HG02943 (cell line): ENCODE data around the gene SKAP2.
A peak's percentile ranks its signal among the peaks of the same experiment; 100 is the strongest.
"Not testable (repeated sequence)": the region's sequence is repeated elsewhere in the genome, so short reads cannot be mapped to it uniquely, and the experiment has no call there.

Source experiments
- ATAC-seq: cut with Tn5 transposase; IDR thresholded peaks from one replicate; pipeline ENCODE4 v1.9.1; 2021; ENCODE audit warnings: mild to moderate bottlenecking, low read depth, moderate library complexity; ENCODE audit not compliant: unreplicated experiment

Gene SKAP2

DNA sequence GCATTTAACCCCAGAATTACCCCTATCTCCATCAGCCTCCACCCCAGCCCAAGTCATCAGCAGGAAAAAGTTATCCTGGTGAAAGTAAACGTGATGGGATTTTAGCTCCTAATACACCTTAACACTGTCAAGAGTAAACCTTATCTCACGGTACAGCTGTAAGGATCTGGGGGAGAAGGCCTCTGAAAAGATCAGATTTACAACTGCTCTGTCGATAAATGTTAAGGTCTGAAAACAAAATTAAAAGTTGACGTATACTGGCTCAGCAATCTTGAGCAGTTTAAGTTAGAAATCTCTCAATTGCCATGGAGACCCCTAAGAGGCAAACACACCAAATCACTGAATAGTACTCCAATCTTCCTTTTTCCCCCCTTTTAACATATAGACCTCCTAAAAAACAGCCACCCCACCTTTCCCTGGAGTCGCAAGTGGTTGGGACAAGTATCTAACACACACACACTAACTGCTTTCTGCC, 6.1 kb downstream of the SKAP2 start:
- ATAC-seq: no peak

DNA sequence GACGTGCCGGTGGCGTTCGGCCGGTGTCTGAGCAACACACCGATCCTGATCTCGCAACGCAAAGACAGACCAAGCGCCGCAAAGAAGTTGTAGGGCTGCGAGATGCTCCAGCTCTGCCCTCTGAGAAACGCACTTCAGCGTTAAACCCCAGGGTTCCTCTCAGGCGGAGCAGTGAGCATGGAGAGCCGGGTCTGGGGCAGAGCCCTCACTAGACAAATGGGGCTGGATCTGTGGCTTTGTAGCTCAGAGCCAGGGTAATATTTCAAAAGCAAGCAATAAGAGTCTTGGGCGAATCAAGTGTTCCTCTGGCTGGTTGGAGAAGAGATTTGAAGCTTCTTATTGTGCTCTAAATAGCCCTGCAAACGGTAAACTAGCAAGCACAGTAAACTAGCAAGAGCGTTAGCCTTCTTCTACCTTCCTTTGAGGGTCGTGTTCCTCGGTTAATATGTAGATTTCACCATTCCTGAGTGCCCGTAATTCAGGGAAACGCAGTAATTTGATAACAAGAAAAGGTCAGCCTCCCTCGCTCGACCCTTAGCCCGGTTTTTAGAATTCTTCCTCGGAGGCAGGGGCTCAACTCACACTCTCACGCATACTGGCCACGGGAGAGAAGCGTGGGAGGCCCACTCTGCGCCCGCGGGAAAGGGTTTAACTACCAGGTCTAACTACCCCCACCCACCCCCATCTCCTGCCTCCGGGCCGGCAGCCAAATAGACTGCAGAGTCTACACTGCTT, 6.7 kb downstream of the SKAP2 start:
- ATAC-seq: peak; percentile 63

DNA sequence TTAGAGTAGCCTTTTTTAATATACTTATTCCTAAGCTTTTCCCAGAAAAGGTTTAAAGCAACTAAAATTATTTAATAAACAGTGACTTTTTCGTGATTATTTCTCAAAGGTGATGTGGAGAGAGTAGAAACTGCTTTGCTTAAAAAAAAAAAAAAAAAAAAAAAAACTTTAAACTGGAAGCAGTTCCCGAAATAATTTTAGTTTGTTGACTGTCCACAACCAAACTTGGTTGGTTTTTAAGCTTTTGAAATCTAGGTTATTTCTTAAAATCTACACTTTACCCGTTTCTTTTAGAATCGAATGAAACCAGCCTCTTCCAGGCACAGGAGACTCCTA, 7.3 kb downstream of the SKAP2 start:
- no peak for ATAC-seq

DNA sequence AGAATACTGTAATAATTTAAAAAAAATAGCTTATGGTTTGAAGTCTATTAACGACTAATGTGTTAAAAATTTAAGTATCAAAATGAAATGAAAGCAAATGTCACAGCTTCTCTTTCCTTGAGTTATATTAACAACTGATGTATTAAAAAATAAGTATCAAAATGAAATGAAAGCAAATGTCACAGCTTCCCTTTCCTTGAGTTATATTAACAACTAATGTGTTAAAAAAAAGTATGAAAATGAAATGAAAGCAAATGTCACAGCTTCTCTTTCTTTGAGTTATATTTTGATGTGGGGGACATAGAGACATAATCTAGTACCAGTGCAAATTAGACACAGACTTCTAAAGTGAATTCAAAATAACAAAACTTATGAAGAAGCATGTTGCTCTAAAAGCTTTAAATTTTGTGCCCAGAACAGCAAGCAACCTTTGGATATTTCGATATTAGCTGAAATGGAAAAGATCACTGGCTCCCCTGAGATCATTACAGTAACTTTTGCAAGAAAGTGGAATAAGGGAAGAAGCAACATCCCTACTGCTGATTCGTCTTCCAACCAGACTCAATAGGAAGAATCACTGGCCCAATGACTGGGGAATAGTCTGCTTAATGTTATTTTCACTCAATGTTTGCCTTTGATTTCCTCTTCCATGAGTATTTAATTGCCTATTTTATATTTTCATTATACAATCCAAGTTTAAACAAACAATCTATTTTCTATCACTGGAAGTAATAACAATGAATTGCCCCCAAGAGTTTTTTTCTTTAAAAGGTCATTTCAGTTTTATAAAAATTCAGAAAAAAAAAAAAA, 8.0 kb downstream of the SKAP2 start:
- no peak for ATAC-seq

DNA sequence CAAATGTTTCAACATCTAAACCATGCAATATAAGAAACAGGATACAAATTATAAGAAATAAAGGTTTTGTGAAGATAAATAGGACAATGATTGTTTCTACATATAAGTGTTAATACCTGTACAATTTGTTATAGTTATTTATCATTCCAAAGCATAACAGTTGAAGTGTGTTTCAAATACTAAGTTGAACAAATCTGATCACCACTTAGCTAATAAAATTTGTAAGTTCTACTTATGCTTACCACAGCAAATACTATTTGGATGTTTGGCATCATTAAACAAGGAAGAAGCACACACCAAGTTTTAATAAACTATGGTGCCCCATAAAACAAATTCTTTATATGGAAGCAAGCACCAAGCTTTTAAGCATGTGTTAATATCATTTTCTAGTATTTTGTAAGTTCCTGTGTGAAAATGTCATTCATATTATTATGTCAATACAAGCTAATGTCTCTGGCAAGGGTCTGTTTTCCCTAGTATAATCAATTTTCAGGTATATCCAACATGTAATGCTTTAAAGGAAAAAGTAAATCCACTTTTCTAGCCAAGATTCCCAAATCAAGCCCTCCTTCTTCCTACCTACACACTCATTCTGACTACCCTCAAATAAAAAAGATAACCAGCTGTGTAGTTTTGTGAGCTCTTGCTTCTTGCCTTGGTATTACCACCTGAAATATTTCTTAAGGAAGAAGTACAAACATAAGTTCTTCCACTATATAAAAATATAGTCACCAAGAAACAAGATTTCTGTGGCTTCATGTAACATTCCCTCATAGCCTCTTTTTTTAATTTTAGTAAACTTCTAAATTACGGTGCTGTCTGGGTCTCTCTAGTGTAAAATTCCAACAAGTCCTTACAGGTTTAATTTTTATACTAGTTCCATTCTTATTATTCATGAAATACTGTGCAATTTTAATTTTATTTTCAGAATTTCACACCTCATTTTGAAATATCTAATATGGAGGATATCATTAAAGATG, 9.2 kb downstream of the SKAP2 start:
- ATAC-seq: no peak

DNA sequence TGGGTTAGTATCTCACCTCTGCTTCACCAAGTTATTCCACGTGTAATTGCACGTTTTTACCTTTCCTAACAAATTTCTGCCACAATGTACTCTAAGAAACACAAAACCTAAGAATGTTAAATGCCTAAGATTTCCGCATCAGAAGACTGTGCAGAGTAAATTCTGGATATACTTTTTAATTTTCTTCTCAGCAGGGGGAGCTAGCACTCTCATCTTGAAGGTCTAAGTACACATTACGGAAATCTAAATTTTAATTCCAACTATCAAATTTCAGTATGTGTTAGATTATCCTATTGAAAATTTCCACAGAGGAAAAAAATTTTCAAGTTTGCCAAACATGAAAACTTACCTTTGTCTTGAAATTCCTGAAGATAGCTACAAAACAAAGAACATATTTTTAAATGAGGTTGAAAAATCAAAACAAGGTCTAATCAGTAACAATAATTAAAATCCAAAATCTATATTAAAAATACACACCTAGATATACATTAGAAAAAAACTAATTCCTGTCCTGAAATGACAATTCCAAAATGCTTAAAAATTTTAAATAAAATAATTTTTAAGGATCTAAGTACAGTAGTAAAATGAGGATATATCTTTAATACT, 10.5 kb downstream of the SKAP2 start:
- ATAC-seq: no peak

DNA sequence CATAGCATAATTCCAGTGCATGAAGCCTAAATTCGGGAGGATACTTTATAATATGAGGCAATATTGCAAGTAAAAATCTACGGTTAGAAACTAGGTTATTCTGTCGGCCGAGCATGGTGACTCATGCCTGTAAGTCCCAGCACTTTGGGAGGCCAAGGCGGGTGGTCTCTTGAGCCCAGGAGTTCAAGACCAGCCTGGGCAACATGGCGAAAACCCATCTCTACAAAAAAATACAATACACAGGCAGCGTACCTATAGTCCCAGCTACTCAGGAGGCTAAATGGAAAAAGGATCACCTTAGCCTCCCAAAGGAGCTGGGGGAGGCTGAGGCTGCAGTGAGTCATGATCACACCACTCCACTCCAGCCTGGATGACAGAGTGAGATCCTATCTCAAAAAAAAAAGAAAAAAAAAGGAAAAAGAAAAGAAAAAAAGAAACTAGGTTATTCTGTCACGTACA, 14.2 kb downstream of the SKAP2 start:
- no peak for ATAC-seq

DNA sequence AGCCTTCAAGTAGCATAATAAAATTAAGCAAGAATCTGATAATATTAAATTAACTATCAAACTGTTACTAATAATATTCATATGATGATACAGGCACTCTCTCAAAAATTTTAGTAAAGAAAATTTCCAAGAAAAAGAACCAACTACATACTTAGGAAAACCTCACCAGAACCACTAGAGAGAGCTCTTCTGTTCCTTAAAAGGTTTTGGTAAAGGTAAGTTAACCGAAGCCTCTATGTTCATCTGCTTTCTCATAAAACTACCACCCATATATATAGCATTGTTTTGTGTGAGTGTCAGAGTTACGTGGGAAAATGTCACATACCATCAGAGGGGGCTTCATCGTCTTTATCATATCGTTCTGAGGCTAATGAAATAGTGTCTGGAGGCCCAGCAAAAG, 20.7 kb downstream of the SKAP2 start:
- ATAC-seq: no peak

DNA sequence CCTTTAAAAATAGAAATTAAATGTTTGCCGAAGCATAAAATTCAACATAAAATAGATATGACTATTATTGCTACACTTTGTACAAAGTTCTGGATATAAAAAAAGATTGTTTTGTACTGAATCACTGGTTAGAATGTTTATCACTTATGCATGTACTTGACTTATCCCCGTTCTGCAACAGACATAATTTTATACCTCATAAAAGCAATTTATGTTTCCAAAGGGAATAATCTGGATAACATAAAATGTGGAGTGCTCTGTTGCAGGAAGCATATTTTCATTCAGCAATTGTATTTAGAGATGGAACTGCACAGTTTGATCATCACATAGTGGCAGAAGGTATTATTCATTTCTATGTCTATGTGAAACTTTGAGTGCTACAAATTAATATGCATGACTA, 21.5 kb downstream of the SKAP2 start:
- no peak for ATAC-seq

DNA sequence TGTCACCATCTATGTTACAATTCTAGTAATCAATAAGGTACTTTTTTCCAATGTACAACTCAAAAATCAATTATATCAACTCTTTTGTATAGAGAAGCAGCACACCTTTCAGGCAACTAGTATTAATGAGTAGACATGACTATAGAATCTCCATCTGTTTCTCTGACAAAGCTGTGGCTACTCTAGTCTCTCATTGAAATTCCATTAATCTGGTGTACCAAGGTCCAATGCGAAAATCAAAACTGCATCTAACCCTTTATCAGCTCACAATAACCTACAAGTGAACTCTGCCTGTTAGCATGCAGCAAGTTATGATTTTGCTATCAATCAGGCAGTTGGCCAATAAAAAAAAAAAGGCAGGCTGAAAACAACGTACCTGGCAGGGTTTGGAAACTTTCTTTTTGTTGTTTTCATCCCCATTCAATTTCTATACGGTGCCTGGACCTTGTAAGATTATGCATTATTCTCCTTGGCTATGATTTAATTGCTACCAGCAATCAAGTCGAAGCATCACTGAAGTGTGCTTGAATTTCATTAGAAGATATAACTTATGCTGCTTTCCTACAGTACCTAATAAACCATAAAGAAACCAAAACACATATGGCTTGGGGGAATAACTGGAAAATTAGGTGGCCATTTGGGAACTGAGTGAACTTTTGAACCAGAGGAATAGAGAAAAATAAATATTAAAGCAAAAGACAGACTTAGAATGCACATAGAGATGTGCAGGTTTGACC, 23.2 kb downstream of the SKAP2 start:
- ATAC-seq: no peak

DNA sequence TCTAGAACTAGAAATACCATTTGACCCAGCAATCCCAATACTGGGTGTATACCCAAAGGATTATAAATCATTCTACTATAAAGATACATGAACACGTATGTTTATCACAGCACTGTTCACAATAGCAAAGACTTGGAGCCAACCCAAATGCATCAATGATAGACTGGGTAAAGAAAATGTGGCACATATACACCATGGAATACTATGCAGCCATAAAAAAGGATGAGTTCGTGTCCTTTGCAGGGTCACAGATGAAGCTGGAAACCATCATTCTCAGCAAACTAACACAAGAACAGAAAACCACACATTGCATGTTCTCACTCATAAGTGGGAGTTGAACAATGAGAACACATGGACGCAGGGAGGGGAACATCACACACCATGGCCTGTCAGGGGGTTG, 27.6 kb downstream of the SKAP2 start:
- not testable (repeated sequence) for ATAC-seq

DNA sequence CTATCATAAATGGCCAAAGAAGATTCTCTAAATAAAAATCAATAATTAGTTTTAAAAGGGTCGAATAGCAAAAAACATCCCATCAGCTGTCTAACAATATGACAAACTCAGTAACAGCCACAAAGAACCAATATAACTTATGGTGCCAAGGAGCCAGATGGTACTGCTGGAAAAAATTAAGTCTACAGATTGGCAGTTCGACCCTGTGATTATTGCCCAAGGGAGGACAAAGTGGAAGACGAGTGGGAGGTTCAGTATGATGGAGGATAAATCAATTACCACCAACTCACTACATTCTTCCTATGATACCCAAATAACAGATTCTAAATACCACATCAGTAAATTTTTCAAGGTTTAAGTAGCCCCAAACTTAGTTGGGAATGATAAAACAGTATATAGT, 49.0 kb downstream of the SKAP2 start:
- no peak for ATAC-seq

DNA sequence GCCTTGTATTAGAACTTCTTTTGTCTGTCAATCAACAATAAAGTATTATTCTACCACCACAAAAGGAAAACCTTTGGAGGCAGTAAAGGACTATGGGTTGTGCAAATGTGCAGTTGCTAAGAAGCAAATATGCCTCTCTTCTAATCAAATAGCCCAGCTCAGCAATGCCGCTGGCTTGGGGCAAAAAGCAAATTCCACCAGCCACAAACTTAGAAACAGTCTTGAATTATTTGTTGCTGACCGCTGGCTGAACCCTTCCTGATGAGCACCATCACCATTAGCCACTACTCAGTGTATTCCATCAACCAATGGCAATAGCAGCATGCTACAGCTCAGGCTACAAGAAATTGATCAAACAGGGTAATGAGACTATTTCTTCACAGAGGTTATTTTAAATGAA, 51.0 kb downstream of the SKAP2 start:
- no peak for ATAC-seq

DNA sequence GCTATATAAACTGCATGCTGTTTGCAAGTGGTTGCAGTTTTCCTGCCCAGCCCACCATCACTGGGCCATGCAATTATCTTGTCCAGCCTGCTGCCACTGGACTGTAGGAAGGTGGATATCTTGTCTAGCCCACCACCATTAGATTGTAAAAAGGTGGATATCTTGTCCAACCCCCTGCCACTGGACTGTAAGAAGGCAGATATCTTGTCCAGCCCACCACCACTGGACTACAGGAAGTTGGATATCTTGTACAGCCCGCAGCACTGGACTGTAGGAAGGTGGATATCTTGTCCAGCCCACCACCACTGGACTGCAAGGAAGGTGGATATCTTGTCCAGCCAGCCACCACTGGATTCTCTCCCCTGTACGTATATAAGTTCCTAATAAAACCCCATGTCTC, 69.8 kb downstream of the SKAP2 start:
- ATAC-seq: no peak

DNA sequence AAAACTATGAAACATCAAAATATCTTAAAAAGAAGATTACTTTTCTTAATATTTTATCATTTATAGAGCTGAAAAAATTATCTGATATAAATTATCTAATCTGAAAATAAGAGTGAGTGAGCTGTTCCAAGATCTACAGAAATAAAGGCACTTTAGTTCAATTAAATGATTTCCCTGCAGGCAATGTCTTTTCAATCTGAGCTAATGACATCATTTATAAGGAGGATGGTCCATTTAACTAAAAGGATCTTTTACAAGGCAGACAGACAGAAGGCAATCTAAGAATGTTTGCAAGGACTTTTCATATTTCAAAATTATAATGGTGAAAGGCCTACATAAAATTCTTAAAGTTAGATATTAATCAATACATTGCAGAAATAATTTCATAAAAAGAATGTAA, 71.8 kb downstream of the SKAP2 start:
- ATAC-seq: no peak

DNA sequence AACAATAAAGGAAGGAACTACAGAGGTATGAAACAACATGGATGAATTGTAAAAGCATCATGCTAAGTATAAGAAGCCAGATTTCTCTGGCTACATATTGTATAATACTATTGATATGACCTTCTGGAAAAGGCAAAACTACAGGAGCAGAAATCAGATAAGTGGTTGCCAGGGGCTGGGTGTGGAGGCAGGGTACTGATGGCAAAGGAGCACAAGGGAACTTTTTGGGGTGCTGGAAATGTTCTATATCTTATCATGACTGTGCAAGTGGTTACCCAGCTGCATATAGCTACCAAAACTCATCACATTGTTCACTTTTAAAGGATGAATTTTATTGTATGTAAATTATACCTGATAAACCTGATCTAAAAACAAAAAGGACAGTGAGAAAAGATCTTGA, 72.4 kb downstream of the SKAP2 start:
- no peak for ATAC-seq

DNA sequence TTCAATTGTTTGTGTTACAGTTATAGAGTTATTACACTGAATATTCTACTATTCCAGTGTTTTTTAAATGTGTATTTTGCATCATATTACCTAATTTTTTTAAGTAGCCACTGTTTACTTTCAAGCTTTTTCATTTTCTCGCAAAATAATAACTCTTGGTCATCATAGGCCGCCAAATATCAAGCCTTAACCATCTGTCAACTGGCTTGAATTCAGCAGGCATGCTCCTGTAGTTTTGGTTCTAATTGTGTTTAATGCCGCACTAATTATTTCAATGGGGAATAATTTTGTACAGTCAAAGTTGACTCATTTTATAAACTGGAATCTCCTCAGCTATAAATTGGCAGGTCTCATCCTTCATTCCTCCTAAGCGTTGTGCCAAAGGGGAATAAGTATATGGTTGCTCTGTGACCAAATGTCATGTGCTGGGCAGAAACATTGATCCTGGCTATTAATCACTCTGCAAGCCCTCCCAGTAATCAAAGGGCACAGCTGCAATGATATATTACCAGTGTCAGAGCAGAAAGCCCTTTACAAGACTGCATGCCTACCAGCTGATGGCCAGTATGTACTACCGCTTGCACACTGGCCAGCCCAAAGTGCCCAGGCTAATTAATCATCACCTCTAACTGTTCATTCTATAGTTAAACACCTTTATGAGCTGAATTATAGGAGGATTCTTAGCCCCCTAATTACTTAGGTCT, 74.8 kb downstream of the SKAP2 start:
- ATAC-seq: no peak

DNA sequence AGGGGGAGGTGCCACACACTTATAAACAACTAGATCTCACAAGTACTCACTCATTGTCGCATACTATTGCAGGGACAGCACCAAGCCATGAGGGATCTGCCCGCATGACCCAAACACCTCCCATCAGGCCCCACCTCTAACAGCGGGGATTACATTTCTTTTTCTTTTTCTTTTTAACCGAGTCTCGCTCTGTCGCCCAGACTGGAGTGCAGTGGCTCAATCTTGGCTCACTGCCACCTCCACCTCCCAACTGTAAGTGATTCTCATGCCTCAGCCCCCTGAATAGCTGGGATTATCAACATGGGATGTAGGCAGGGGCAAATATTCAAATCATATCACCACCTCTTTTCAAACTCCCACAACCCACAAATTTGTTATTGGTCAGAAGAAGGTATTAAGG, 76.7 kb downstream of the SKAP2 start:
- no peak for ATAC-seq

DNA sequence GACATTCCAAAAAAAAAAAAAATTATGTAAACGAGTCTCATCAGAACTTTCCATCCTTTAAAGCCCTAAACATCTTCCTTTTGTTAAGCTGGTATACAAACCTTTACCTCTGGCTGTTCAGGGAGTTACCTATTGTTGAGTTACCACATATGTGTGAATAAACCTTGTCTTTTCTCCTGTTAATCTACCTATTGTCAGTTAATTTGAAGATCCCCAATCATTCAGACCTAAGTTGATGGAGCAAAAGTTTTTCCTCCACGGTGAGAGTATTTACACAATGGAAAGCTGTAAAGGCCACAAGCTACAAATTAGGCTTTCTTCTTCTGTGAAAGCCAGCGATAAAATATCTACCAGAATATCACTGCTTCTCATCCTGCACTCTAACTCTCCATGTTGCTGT, 80.3 kb downstream of the SKAP2 start:
- no peak for ATAC-seq
